Osteocyte (in vitro differentiated cells): ENCODE results near the gene HLA-DRA. TPM values are rescaled to one million over a fixed set of nuclear protein-coding genes. Genes with fewer than 3 reads are reported as not detected.
"Not testable (repeated sequence)": the region's sequence is repeated elsewhere in the genome, so short reads cannot be mapped to it uniquely, and the experiment has no call there.

Source experiments
- DNase-seq: peaks from one replicate; pipeline ENCODE4 v3.0.0; 2021; ENCODE audit warnings: mixed read lengths; ENCODE audit not compliant: unreplicated experiment; ENCODE audit errors: extremely low spot score
- H3K27ac Mint-ChIP-seq: one replicate; pipeline ENCODE4 v1.8.0; 2021; ENCODE audit warnings: mild to moderate bottlenecking, mixed read lengths; ENCODE audit not compliant: unreplicated experiment
- H3K27me3 Mint-ChIP-seq: one replicate; pipeline ENCODE4 v1.8.0; 2021; ENCODE audit warnings: mixed read lengths; ENCODE audit not compliant: unreplicated experiment
- H3K36me3 Mint-ChIP-seq: one replicate; pipeline ENCODE4 v1.8.0; 2021; ENCODE audit warnings: mixed read lengths; ENCODE audit not compliant: unreplicated experiment
- H3K4me1 Mint-ChIP-seq: one replicate; pipeline ENCODE4 v1.8.0; 2021; ENCODE audit warnings: mixed read lengths; ENCODE audit not compliant: unreplicated experiment
- H3K4me3 Mint-ChIP-seq: one replicate; pipeline ENCODE4 v1.8.0; 2021; ENCODE audit warnings: mild to moderate bottlenecking, moderate library complexity, mixed read lengths; ENCODE audit not compliant: unreplicated experiment
- H3K9me3 Mint-ChIP-seq: one replicate; pipeline ENCODE4 v1.8.0; 2021; ENCODE audit warnings: mixed read lengths; ENCODE audit not compliant: unreplicated experiment
- total RNA-seq: library from RNA; stranded (reverse); gene quantifications from 2 replicates; pipeline ENCODE4 v1.2.1, GENCODE V29; 2021
- TF ChIP-seq, protein P1 (sequence below): fragments of 200-600 bp; sonication (generic); IDR thresholded peaks from 2 replicates; pipeline ENCODE4 v1.5.0; 2021; ENCODE audit warnings: antibody characterized with exemption, mild to moderate bottlenecking, moderate library complexity

HLA-DRA gene
- total RNA-seq, 1 donor from 2014 or later, result not detected

DNA sequence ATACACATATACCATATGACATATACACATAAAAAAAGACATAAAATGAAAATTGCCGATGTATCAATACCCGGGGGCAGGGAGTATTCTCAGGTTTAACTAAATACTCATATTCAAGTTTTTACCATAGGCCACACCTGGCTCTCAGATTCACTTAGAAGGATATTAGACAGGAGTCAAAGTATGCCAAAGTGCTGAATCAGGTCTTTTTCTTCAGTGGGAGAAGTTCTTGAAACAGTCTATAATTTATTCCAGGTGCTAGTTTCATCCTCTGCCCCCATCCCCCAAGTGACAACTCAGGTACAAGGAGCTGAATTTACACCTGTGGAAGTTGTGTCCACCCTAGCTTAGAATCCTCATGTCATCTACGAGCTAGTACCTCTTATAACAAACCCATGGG lies 8.5 kb upstream of the HLA-DRA start:
- Mint-ChIP-seq H3K4me3 (no peak overlapping the region), H3K36me3 (no peaks in the 10 kb centered on the region), H3K27ac (no peak overlapping the region), H3K27me3 (peaks cover 10% of the 10 kb centered on the region), H3K9me3 (no peaks in the 10 kb centered on the region), H3K4me1 (no peaks in the 10 kb centered on the region)
- no peak for DNase-seq
- TF ChIP-seq, protein P1, sequence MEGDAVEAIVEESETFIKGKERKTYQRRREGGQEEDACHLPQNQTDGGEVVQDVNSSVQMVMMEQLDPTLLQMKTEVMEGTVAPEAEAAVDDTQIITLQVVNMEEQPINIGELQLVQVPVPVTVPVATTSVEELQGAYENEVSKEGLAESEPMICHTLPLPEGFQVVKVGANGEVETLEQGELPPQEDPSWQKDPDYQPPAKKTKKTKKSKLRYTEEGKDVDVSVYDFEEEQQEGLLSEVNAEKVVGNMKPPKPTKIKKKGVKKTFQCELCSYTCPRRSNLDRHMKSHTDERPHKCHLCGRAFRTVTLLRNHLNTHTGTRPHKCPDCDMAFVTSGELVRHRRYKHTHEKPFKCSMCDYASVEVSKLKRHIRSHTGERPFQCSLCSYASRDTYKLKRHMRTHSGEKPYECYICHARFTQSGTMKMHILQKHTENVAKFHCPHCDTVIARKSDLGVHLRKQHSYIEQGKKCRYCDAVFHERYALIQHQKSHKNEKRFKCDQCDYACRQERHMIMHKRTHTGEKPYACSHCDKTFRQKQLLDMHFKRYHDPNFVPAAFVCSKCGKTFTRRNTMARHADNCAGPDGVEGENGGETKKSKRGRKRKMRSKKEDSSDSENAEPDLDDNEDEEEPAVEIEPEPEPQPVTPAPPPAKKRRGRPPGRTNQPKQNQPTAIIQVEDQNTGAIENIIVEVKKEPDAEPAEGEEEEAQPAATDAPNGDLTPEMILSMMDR, result no peak

DNA sequence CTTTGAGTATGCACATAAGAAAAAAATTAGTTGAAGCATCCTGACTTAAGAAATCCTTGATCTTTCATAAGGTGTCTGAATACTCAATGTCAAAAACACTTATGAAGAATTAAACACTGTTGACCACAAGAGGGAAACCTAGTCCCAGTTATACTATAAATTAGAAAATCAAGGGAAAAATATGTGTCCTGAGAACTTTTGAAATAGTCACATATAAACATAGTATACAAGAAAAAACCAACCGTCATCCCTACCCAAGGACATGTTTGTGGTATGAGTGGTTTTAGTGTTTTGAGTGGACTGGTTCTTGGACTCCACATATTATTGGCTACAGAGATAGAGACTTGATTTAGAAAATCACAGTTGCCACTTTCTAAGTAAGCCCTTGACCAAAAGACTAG lies 7.6 kb upstream of the HLA-DRA start:
- H3K4me3 Mint-ChIP-seq, result no peak overlapping the region
- H3K27ac Mint-ChIP-seq, result no peak overlapping the region
- H3K9me3 Mint-ChIP-seq, result no peaks in the 10 kb centered on the region
- DNase-seq, result no peak
- no peaks in the 10 kb centered on the region for H3K4me1 Mint-ChIP-seq
- H3K27me3 Mint-ChIP-seq, result peaks cover 10% of the 10 kb centered on the region
- no peaks in the 10 kb centered on the region for H3K36me3 Mint-ChIP-seq
- TF ChIP-seq, protein P1, result peak; percentile 55

DNA sequence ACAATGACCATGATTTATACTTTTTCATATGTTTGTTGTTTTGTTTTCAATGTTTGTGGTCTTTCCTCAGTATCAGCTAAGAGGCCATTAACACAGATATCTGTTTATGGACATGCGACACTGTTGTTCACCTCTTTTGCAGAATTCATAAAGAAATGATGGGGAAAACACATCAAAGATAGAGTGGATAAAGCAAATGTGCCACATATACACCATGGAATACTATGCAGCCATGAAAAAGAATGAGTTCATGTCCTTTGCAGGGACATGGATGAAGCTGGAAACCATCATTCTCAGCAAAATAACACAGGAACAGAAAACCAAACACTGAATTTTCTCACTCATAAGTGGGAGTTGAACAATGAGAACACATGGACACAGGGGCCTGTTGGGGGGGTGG lies 5.7 kb upstream of the HLA-DRA start:
- H3K4me3 Mint-ChIP-seq, result not testable (repeated sequence)

DNA sequence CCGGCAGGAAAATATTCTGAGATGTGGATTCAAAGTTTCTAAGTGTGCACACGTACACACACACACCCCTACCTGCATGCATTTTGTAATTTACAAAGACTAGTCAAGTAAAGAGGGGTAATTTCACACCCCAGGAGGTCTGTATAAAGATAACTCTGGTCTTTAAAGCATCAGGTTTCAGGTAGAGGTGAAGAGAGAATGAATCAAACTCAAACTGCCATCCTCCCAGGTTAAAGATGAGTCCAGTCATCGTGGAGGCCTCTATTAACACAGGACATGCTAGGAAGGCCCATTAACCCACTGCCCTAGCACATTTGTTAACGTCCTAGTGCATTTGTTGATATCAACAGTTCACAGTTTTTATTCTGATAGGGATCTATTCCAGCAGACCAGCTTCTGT lies 3.5 kb upstream of the HLA-DRA start:
- Mint-ChIP-seq H3K27ac (no peak overlapping the region), H3K27me3 (peaks cover 10% of the 10 kb centered on the region), H3K9me3 (no peaks in the 10 kb centered on the region), H3K36me3 (no peaks in the 10 kb centered on the region), H3K4me3 (no peak overlapping the region), H3K4me1 (no peaks in the 10 kb centered on the region)
- DNase-seq, result no peak
- TF ChIP-seq, protein P1, result no peak

More for the DNA sequence above, 5.7 kb upstream of the HLA-DRA start:
- not testable (repeated sequence) for H3K9me3 Mint-ChIP-seq, H3K27ac Mint-ChIP-seq, H3K27me3 Mint-ChIP-seq, H3K36me3 Mint-ChIP-seq, DNase-seq, H3K4me1 Mint-ChIP-seq

DNA sequence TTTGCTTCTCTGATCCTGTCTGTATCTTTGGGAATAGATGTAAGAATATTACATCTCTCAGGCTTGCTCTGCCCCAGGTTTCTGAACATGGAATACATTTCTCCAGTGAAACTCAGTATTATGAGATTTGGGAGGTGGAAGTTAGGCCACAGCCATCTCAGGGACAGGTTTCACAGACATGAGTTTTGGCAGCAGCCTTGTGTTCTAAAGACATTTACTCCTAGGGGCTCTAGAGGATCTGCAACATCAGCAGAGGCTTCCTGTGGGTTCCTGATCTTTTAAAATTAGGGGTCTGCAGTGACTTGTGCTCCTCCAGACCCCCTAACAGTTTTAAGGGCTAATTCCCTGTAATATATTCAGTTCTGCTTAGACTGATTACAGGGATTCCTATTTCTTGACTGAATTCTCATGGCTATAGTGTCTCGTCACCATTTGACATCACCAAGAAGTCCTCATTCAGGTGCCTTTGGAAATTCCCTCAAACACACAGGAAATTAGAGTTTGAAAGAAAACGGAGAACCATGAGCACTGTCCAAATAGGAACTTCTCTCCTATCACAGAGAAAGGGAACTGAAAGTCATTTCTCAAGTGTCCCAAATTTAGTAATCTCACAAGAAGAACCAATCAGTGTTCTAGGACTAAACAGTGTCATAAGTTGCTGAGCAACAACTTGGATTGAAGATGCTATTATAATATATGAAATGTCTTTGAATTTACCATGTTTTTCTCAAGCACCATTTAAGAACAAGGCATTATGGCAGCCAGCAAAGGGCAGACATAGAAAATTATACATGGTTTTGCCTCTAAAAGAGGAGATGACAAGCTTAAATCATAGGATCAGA lies 2.5 kb upstream of the HLA-DRA start:
- Mint-ChIP-seq H3K36me3 (no peaks in the 10 kb centered on the region), H3K4me3 (no peak overlapping the region), H3K27me3 (peaks cover 10% of the 10 kb centered on the region), H3K4me1 (no peaks in the 10 kb centered on the region), H3K27ac (no peak overlapping the region), H3K9me3 (no peaks in the 10 kb centered on the region)
- TF ChIP-seq, protein P1, result no peak
- DNase-seq, result no peak
